GM19455 (cell line): ENCODE data around the gene LCOR.
A peak's percentile ranks its signal among the peaks of the same experiment; 100 is the strongest.
"Not testable (repeated sequence)": the region's sequence is repeated elsewhere in the genome, so short reads cannot be mapped to it uniquely, and the experiment has no call there.

Experiments
- ATAC-seq: cut with Tn5 transposase; IDR thresholded peaks from one replicate; pipeline ENCODE4 v1.9.1; 2021; ENCODE audit not compliant: unreplicated experiment

The LCOR gene

GRCh38 chr10:96924861-96925260, 92.8 kb downstream of the LCOR start:
- ATAC-seq, result no peak

DNA sequence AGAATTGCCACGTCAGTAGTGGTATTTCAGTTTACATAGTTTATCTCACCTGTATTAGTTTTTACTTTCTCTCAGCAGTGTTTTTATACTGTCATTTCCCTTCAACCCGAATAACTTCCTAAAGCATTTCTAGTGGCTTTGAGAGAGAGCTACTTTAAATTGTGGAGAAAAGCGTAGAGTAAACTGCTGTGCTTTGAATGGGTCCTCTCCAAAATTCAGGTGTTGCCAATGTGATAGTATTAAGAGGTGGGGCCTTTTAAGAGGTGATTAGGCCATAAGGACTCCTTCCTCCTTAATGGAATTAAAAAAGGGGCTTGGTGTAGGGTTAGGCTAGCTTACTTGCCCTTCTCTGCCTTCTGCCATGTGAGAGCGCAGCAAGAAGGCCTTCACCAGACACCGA, 98.4 kb downstream of the LCOR start:
- no peak for ATAC-seq

DNA sequence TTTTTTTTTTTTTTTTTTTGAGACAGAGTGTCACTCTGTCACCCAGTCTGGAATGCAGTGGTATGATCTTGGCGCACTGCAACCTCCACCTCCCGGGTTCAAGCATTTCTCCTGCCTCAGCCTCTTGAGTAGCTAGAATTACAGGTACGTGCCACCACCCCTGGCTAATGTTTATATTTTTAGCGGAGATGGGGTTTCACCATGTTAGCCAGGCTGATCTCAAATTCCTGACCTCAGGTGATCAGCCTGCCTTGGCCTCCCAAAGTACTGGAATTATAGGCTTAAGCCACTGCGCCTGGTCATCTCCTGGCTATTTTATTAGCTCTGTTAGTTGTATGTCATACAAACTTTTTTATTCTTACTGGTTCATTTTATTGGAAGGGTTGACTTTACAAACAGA, 103.0 kb downstream of the LCOR start:
- no peak for ATAC-seq

- ATAC-seq, result no peak
These were observed 103.7 kb downstream of the LCOR start for GRCh38 chr10:96935810-96936209.

DNA sequence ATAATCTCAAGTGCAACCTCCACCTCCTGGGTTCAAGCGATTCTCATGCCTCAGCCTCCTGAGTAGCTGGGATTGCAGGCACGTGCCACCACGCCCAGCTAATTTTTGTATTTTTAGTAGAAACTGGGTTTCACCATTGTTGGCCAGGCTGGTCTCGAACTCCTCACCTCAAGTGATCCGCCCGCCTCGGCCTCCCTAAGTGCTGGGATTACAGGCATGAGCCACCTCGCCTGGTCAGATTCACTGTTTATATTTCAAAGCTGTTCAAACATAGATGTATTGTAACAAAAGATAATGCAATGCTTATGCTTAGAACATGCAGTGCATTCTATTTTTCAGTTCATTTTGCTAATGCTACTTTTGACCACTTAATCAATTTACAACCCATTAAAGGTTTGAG, 111.1 kb downstream of the LCOR start:
- ATAC-seq, result not testable (repeated sequence)

- no peak for ATAC-seq
These were observed 114.9 kb downstream of the LCOR start for GRCh38 chr10:96947036-96947435.

DNA sequence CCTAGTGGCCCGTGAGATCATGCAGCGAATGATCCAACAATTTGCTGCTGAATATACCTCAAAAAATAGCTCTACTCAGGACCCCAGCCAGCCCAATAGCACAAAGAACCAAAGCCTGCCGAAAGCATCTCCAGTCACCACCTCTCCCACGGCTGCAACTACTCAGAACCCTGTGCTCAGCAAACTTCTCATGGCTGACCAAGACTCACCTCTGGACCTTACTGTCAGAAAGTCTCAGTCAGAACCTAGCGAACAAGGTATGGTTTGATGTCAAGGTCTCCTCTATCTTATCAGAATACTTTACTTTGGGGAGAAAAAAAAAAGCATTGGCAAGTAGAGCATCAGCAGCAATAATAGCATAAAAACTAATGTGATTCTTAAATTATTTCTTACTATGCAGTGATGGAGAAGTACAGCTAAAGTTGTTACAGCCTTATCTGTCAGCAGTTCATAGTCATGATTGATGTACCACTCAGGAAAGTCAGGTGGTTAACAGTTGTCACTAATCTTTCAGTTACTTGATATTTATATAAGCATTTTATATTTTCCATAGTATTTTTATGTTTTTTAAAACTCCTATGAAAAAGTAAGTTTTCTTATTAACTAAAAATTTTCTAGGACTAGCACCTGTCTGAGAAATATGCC, 117.1 kb downstream of the LCOR start:
- ATAC-seq, result no peak

- ATAC-seq, result no peak
These were observed 119.9 kb downstream of the LCOR start for GRCh38 chr10:96951954-96952353.

DNA sequence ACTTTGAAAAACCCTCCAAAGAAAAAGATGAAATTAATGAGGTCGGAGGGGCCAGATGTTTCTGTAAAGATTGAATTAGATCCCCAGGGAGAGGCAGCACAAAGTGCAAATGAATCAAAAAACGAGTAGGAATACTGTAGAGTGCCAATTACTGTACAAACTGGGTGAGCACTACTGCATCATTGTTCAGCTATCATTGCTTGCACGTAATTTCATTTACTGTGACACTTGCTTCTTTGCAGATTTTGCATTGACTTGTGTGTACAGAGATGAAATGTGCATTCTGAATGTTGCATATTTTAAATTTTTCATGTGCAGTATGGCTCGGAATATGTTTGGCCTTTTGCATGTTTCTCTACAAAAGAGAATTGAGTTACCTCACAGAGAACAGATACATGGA, 123.7 kb downstream of the LCOR start:
- no peak for ATAC-seq

DNA sequence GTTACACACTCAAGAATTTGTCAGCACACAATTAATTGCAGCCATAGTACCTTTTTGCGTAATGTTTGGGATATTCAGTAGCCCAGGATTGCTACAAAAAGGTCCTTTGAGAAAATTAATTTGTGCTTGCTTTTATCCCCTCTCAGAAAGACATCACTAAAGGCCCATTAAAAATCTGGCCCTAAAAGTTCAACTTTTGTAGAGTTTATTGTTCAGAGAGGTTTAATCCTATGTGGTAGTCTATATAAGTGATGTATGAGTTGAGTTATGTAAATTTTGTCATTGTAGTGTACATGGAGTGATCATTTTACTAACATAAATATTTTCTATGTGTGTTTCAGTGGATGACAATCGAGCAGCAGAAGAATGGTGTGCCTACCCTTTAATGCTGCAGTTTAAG, 126.0 kb downstream of the LCOR start:
- no peak for ATAC-seq

DNA sequence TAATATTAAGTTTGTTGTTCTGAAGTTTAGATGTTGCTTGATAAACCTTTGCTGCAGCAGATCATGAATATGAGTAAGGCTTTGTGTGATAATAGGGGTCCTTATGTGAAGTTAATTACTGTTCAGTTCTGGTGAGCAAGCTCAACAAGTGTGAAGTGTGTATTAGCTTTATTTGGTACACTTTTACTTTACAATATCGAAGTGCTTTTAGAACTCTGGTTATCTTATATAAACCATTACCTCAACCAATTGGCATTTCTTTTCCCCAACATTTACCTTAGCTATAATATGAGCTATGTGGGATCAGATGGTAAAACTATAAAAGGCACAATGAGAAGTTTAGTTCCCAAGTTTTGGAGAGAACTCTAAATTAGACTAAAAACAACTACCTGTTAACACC, 127.6 kb downstream of the LCOR start:
- ATAC-seq, result no peak

DNA sequence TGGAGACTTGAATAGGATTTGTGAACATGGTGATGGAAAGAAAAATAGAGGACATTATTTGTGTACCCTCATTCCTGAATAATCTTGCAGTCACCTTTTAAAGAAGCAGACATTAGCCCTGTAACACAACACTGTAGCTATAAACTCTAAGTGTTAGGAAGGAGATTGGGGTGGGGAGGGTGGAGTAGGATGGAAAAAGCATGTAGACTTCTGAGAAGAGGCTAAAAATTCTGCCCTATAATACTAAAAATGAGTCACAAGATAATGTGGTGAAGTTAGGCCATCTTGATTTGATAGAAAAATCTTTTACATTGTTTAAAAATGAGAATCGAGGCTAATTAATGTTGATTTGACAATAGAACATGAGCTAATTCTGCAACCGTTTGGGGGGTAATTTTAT, 128.8 kb downstream of the LCOR start:
- ATAC-seq, result no peak

DNA sequence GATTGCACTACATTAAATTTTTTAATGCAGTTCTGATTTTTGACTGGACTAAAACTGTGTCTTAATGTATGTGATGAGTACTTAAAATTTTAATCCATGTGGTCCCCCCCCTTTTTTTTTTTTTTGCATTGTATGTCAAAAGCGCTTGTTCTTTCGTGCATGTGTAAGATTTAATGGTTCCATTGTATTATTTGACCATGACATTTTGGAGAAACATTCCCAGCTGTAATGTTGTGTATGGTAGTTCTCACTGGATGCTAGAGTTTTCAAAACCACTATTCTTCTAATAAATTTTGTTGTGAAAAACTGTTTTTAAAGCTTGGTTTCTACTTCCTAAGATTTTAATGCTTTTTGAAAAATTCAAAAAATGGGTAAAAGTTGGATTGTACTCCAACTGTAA, 132.0 kb downstream of the LCOR start:
- ATAC-seq, result no peak

GRCh38 chr10:96967847-96968246, 135.7 kb downstream of the LCOR start:
- no peak for ATAC-seq

DNA sequence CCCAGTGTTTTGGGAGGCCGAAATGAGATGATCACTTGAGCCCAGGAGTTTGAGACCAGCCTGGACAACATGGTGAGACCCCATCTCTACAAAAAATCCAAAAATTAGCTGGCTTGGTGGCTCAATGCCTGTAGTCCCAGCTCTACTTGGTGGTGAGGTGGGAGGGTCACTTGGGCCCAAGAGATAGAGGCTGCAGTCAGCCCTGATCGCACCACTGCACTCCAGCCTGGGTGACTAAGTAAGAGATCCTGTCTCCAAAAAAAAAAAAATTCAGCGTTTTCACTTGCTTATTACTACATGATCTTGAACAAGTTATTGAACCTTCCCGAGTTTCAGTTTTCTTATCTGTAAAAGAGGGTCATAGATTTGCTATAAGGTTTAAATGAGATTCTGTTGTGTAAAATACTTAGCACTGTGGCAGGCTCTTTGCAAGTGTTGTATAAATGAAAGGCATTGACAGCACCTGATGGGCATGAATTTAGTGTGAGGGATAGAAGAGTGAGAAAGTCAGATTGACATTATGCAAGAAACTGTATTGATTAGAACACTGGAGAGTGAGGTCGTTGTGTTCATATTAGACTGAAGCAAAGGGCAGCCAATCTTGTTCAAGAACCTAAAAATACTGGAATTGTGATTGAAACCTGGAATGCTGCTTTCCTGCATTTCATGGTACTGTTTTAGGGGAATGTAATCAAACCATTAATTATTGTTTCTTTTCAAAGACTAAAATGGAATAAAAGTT, 136.8 kb downstream of the LCOR start:
- ATAC-seq, result no peak

- ATAC-seq, result no peak
These were observed 139.2 kb downstream of the LCOR start for GRCh38 chr10:96971324-96971723.

DNA sequence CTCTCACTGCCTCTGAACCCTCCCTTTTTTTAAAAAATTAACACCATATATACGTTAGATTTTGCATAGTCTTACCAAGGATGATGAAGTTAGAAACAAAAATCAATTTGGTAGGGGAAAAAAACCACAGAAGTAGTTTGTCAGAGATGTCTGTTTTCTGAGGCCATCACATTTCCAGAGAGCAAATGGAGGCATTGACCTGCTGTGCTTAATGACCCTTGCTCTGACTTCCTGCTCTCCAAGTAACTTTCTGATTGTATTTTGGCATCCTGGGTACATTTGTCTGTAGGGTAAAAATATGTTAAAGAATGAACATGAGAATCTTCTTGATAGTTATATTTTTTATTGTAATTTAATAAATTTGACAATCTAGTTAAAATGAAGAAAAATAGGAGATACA, 140.2 kb downstream of the LCOR start:
- no peak for ATAC-seq

- ATAC-seq, result no peak
These were observed 142.0 kb downstream of the LCOR start for GRCh38 chr10:96973809-96974747.

- ATAC-seq, result no peak
These were observed 143.0 kb downstream of the LCOR start for GRCh38 chr10:96975136-96975535.

DNA sequence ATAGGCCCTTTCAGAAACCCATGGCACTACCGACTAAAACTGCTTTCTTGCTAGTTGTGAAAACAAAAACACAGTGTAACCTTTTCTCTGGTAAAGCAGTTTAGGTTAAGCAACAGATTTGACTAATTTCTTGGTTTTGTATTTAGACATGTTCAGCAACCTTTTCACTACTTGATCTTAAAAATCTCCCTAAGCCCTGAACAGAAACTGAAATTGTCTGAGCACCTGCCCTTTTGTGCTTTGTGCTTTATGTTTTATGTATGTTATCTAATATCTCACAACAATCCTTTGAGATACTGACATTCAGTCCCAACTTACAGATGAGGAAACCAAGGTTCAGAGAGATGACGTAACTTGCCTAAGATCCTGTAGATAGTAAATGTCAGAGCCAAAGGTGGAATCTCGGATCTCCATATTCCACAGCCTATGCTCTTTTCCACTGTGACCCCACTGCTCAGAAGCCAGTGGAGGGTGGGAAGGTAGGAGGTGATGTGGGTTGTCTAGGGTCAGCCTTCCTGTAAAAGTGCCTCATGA, 146.6 kb downstream of the LCOR start:
- ATAC-seq, result peak; percentile 71

GRCh38 chr10:96982149-96982930, 150.2 kb downstream of the LCOR start:
- no peak for ATAC-seq
